Spleen (tissue), 7 donors: ENCODE results near the gene DNAH11.
"Not testable (repeated sequence)": the region's sequence is repeated elsewhere in the genome, so short reads cannot be mapped to it uniquely, and the experiment has no call there.

Experiments
- POLR2A ChIP-seq, 3 donors: fragments of 450-650 bp; IDR thresholded peaks; one replicate each; pipeline ENCODE4 v1.5.1; 2017; ENCODE audit warnings: antibody characterized with exemption in 3 of 3, mild to moderate bottlenecking in 1 of 3
- POLR2AphosphoS5 ChIP-seq, 3 donors: sonication (generic); formaldehyde crosslinking; IDR thresholded peaks; one replicate each; pipeline ENCODE4 v1.5.1; 2017; ENCODE audit warnings: antibody characterized with exemption in 3 of 3
- TF ChIP-seq, protein P1 (sequence below), 11 experiments: fragments of 200-600 bp in 7 of 11; fragments of 450-650 bp in 4 of 11; sonication (generic) in 4 of 11; IDR thresholded peaks in 8 of 11; conservative IDR thresholded peaks in 3 of 11; 1 replicate in 7 of 11; 2 replicates in 4 of 11; pipeline versions ENCODE4 v1.4.0 to v1.8.0; 2016 to 2021; ENCODE audit warnings: antibody characterized with exemption in 11 of 11, inconsistent platforms in 4 of 11, mild to moderate bottlenecking in 1 of 11
- donor health status: DM: no; HTN: no; CAD: no; lungs with moderate emphysema.
- donor health status: DM: no; HTN: no; CAD: no.
- donor health status: DM: no; HTN: no; CAD: no.

- not testable (repeated sequence) for TF ChIP-seq POLR2A, POLR2AphosphoS5 (IDR thresholded peaks at IDR 0.05)
- TF ChIP-seq, protein P1, sequence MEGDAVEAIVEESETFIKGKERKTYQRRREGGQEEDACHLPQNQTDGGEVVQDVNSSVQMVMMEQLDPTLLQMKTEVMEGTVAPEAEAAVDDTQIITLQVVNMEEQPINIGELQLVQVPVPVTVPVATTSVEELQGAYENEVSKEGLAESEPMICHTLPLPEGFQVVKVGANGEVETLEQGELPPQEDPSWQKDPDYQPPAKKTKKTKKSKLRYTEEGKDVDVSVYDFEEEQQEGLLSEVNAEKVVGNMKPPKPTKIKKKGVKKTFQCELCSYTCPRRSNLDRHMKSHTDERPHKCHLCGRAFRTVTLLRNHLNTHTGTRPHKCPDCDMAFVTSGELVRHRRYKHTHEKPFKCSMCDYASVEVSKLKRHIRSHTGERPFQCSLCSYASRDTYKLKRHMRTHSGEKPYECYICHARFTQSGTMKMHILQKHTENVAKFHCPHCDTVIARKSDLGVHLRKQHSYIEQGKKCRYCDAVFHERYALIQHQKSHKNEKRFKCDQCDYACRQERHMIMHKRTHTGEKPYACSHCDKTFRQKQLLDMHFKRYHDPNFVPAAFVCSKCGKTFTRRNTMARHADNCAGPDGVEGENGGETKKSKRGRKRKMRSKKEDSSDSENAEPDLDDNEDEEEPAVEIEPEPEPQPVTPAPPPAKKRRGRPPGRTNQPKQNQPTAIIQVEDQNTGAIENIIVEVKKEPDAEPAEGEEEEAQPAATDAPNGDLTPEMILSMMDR (IDR thresholded peaks at IDR 0.05 in 8 of 11, conservative IDR thresholded peaks at IDR 0.05 in 3 of 11): not testable (repeated sequence)
Observed at GRCh38 chr7:21532485-21532884, 10.4 kb upstream of the DNAH11 start.
